CD14-positive monocyte (primary cell): ENCODE results near the gene DPH6. TPM values are rescaled to one million over a fixed set of nuclear protein-coding genes. Genes with fewer than 3 reads are reported as not detected.

ENCODE experiments used
- DNase-seq, 3 donors: peaks; one replicate each; pipeline ENCODE4 v3.0.0-alpha.2; 2011 to 2022
- H2AFZ ChIP-seq: 2 replicates; pipeline ENCODE4 v1.6.0; 2012; ENCODE audit warnings: mild to moderate bottlenecking, low read depth, low read length, inconsistent platforms; ENCODE audit not compliant: insufficient read depth, poor library complexity, severe bottlenecking
- H3K27ac ChIP-seq, 2 donors: 1 replicate in 1 of 2; 2 replicates in 1 of 2; pipeline ENCODE4 v1.5.1; 2012 to 2013; ENCODE audit warnings: low read length in 2 of 2, control low read depth in 1 of 2, inconsistent platforms in 1 of 2, low read depth in 1 of 2, mild to moderate bottlenecking in 1 of 2
- H3K27me3 ChIP-seq, 2 donors: one replicate each; pipeline versions ENCODE4 v1.6.0 to v1.6.1; 2011 to 2013; ENCODE audit warnings: low read length in 2 of 2; ENCODE audit not compliant: control insufficient read depth in 2 of 2, insufficient read depth in 2 of 2
- H3K36me3 ChIP-seq, 2 donors: replicated peaks in 1 of 2; 1 replicate in 1 of 2; 2 replicates in 1 of 2; pipeline versions ENCODE4 v1.5.1 to v1.6.1; 2012 to 2013; ENCODE audit warnings: low read length in 2 of 2, control low read depth in 1 of 2, inconsistent platforms in 1 of 2, mild to moderate bottlenecking in 1 of 2; ENCODE audit not compliant: insufficient read depth in 2 of 2, control insufficient read depth in 1 of 2
- H3K4me1 ChIP-seq, 2 donors: 1 replicate in 1 of 2; 2 replicates in 1 of 2; pipeline versions ENCODE4 v1.5.1 to v1.6.1; 2012 to 2013; ENCODE audit warnings: low read length in 2 of 2, control low read depth in 1 of 2, inconsistent platforms in 1 of 2, mild to moderate bottlenecking in 1 of 2, moderate library complexity in 1 of 2; ENCODE audit not compliant: insufficient read depth in 2 of 2, control insufficient read depth in 1 of 2
- H3K4me2 ChIP-seq: replicated peaks from 2 replicates; pipeline ENCODE3; 2012; ENCODE audit warnings: low read length, moderate library complexity, mild to moderate bottlenecking; ENCODE audit not compliant: poor library complexity, severe bottlenecking; ENCODE audit errors: extremely low read depth
- H3K4me3 ChIP-seq, 3 experiments: fragments of 200-600 bp in 1 of 3; sonication (generic) in 1 of 3; replicated peaks in 1 of 3; 1 replicate in 2 of 3; 2 replicates in 1 of 3; pipeline ENCODE4 v1.5.1; 2011 to 2013; ENCODE audit warnings: low read length in 3 of 3, mild to moderate bottlenecking in 3 of 3, control low read depth in 2 of 3, low read depth in 2 of 3, inconsistent platforms in 1 of 3, moderate library complexity in 1 of 3
- H3K79me2 ChIP-seq: 2 replicates; pipeline ENCODE4 v1.6.0; 2012; ENCODE audit warnings: mild to moderate bottlenecking, control low read depth, inconsistent platforms, low read length, moderate library complexity; ENCODE audit not compliant: insufficient read depth
- H3K9ac ChIP-seq: 2 replicates; pipeline ENCODE4 v1.6.0; 2017; ENCODE audit warnings: low read length, mild to moderate bottlenecking; ENCODE audit not compliant: insufficient read depth, poor library complexity, severe bottlenecking
- H3K9me3 ChIP-seq, 2 donors: replicated peaks in 1 of 2; 1 replicate in 1 of 2; 2 replicates in 1 of 2; pipeline versions ENCODE4 v1.5.1 to v1.6.1; 2012 to 2013; ENCODE audit warnings: low read length in 2 of 2, control low read depth in 1 of 2; ENCODE audit not compliant: control insufficient read depth in 1 of 2, insufficient read depth in 1 of 2
- H4K20me1 ChIP-seq: 2 replicates; pipeline ENCODE4 v1.6.0; 2012; ENCODE audit warnings: mild to moderate bottlenecking, low read length, control low read depth, moderate library complexity; ENCODE audit not compliant: insufficient read depth
- H3K27ac Mint-ChIP-seq, 7 donors: one replicate each; pipeline ENCODE4 v1.8.0; 2020; ENCODE audit warnings: mild to moderate bottlenecking in 7 of 7, mixed read lengths in 7 of 7, moderate library complexity in 6 of 7, inconsistent platforms in 2 of 7
- H3K27me3 Mint-ChIP-seq, 3 donors: one replicate each; pipeline ENCODE4 v1.8.0; 2021 to 2022; ENCODE audit warnings: low read depth in 3 of 3, mild to moderate bottlenecking in 3 of 3, mixed read lengths in 3 of 3, moderate library complexity in 3 of 3, inconsistent platforms in 1 of 3
- H3K36me3 Mint-ChIP-seq, 2 donors: one replicate each; pipeline ENCODE4 v1.8.0; 2020; ENCODE audit warnings: mixed read lengths in 2 of 2, inconsistent platforms in 1 of 2, mild to moderate bottlenecking in 1 of 2
- H3K4me1 Mint-ChIP-seq: one replicate; pipeline ENCODE4 v1.8.0; 2020; ENCODE audit warnings: mild to moderate bottlenecking, mixed read lengths
- H3K4me3 Mint-ChIP-seq, 2 donors: one replicate each; pipeline ENCODE4 v1.8.0; 2020; ENCODE audit warnings: mild to moderate bottlenecking in 2 of 2, mixed read lengths in 2 of 2, moderate library complexity in 1 of 2
- H3K9me3 Mint-ChIP-seq, 7 donors: one replicate each; pipeline ENCODE4 v1.8.0; 2020 to 2022; ENCODE audit warnings: mixed read lengths in 7 of 7, mild to moderate bottlenecking in 6 of 7, moderate library complexity in 6 of 7, inconsistent platforms in 2 of 7
- CTCF ChIP-seq: fragments of 200-600 bp; IDR thresholded peaks from one replicate; pipeline ENCODE4 v1.8.0; 2022; ENCODE audit warnings: antibody characterized with exemption, mild to moderate bottlenecking
- WGBS: methylation state at CpG from one replicate; pipeline ENCODE4 v1.1.5; 2013; ENCODE audit warnings: missing lambda C conversion rate; ENCODE audit not compliant: insufficient coverage; 5-methylcytosine and 5-hydroxymethylcytosine counted together
- intact Hi-C, 2 donors: fragments of 100-400 bp; cut with micrococcal nuclease; formaldehyde crosslinking; loops; one replicate each; pipeline versions ENCODE4 v1.15.0 to v1.15.1; 2023
- polyA plus RNA-seq, 3 donors: library from polyadenylated mRNA; depleted of rRNA in 1 of 3; unstranded in 2 of 3; stranded (reverse) in 1 of 3; fragments of 300-500 nt in 2 of 3; fragments of >200 nt in 1 of 3; fragmentation: Illumina TruSeq in 2 of 3; gene quantifications; 1 replicate in 2 of 3; 2 replicates in 1 of 3; pipeline ENCODE4 v1.2.3, GENCODE V29; 2012 to 2021

The DPH6 gene
- polyA plus RNA-seq, 3 donors, result 7.6 to 18.2 (median 13.6) TPM

- intact Hi-C loops, result no loop called here
- Histone ChIP-seq H3K4me2 (no peak overlapping the region), H3K36me3 (no peaks in the 10 kb centered on the region), H3K9me3 (no peaks in the 10 kb centered on the region), H3K79me2 (no peaks in the 10 kb centered on the region), H3K4me1 (no peaks in the 10 kb centered on the region), H4K20me1 (no peaks in the 10 kb centered on the region), H3K27me3 (no peaks in the 10 kb centered on the region), H2AFZ (no peak overlapping the region), H3K27ac (no peak overlapping the region), H3K4me3 (no peak overlapping the region), H3K9ac (no peak overlapping the region)
- no peaks in the 10 kb centered on the region for H3K9me3 Mint-ChIP-seq
- no peak for DNase-seq
- no peak overlapping the region for H3K27ac Mint-ChIP-seq
- no CpG with 5 or more reads among the region's 1 CpG for WGBS
- peaks cover 2% of the 10 kb centered on the region for H3K4me1 Mint-ChIP-seq
- H3K36me3 Mint-ChIP-seq, result no peaks in the 10 kb centered on the region
- no peak for TF ChIP-seq CTCF
- no peaks in the 10 kb centered on the region for H3K27me3 Mint-ChIP-seq
- no peak overlapping the region for H3K4me3 Mint-ChIP-seq
Measured at GRCh38 chr15:35560258-35560657, 14.3 kb upstream of the DPH6 start.

GRCh38 chr15:35559683-35560082 is 13.7 kb upstream of the DPH6 start:
- Histone ChIP-seq H3K36me3 (no peaks in the 10 kb centered on the region), H3K27ac (no peak overlapping the region), H4K20me1 (no peaks in the 10 kb centered on the region), H3K79me2 (no peaks in the 10 kb centered on the region), H3K4me2 (no peak overlapping the region), H3K4me1 (no peaks in the 10 kb centered on the region), H3K9ac (no peak overlapping the region), H3K9me3 (no peaks in the 10 kb centered on the region), H2AFZ (no peak overlapping the region), H3K4me3 (no peak overlapping the region), H3K27me3 (no peaks in the 10 kb centered on the region)
- H3K27ac Mint-ChIP-seq, result no peak overlapping the region
- no peak for DNase-seq
- H3K4me3 Mint-ChIP-seq, result no peak overlapping the region
- WGBS, result no CpG with 5 or more reads among the region's 2 CpGs
- peaks cover 2% of the 10 kb centered on the region for H3K4me1 Mint-ChIP-seq
- no peaks in the 10 kb centered on the region for H3K27me3 Mint-ChIP-seq
- TF ChIP-seq CTCF, result no peak
- H3K36me3 Mint-ChIP-seq, result peaks cover 0 to under 1% of the 10 kb centered on the region in 2 donors
- intact Hi-C loops, result no loop called here
- H3K9me3 Mint-ChIP-seq, result no peaks in the 10 kb centered on the region
